HG03280 (cell line): Measurements from ENCODE around the gene OCA2.

Experiments used
- ATAC-seq: cut with Tn5 transposase; IDR thresholded peaks from one replicate; pipeline ENCODE4 v1.9.1; 2021; ENCODE audit warnings: mild to moderate bottlenecking, moderate library complexity; ENCODE audit not compliant: unreplicated experiment

Gene OCA2

DNA sequence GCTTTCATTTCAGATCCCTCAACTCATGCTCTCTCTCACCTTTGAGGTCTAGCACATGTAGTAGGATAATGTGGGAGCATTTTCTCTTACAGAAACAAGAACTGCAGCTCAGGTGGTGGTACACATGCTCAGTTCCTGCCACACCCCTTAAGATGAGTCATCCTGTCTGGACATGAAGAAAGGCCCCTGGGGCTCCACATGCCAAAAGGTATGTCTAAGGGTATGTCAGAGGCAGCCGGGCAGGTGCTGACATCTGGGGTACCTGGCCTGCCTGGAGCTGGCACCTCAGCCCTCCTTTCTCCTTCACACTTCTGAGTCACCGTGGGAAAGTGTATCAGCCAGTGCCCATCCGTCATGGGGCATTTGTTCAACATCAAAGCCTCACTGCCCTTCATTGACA, 209.9 kb downstream of the OCA2 start:
- ATAC-seq = no peak

DNA sequence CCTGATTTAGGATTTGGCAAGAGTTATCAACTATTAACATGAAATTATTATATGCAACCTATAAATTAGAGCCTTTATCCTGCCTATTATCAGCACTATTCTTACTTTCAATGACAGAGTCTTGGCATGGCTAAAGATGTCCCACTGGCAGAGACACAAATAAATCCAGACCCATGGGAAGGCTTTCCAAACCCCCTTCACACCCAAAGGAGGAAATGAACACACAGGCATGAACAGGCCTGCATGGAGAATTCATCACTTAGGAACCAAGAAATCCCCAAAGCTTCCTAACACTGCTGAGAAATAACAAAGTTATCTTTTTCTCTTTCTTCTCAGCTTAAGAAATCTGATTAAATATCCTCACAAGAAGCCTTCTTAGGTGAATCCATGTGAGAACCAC, 213.9 kb downstream of the OCA2 start:
- no peak for ATAC-seq

DNA sequence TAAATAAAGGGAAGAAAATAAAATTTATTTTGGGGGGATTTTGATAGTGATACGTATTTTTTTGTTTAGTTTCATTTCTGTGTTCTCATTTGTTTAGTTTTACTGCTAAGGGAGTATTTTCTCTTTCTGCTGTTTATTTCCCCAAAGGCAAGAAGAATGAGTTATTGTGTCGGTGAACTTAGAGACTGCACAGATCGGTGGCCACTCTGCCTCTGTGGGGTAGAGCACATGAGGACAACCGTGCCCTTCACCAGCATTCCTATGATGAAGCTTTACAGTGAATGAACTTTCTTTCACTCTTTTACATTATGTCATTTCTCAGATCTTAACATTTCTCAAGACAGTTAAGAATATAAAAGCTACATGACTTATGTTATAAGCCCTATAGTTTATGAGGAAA, 214.4 kb downstream of the OCA2 start:
- ATAC-seq = no peak

DNA sequence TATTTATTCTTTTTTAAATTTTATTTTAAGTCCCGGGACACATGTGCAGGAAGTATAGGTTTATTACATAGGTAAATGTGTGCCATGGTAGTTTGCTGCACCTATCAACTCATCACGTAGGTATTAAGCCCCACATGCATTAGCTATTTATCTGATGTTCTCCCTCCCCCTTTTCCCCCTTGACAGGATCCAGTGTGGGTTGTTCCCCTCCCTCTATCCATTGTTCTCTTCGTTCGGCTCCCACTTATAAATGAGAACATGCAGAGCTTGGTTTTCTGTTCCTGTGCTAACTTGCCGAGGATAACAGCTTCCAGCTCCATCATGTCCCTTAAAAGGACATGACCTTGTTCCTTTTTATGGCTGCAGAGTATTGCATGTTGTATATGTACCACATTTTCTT, 220.3 kb downstream of the OCA2 start:
- ATAC-seq = no peak

DNA sequence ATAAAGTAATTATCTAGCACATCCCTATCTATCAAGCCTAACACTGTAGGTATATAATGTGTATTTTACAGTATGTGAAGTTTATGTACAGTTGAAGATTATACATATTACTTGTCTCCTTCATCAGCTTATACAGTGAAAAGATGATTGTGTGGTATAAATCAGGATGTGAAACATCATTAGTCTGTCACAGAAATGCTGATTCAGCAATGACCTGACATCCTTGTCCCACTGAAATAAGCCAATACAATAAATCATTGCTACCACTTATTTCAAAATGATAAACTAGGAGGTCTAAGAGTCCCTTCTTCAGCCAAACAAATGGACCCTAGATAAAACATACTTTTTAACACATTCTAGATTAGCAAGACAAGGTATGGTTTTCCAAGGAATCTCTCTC, 225.3 kb downstream of the OCA2 start:
- ATAC-seq = no peak

DNA sequence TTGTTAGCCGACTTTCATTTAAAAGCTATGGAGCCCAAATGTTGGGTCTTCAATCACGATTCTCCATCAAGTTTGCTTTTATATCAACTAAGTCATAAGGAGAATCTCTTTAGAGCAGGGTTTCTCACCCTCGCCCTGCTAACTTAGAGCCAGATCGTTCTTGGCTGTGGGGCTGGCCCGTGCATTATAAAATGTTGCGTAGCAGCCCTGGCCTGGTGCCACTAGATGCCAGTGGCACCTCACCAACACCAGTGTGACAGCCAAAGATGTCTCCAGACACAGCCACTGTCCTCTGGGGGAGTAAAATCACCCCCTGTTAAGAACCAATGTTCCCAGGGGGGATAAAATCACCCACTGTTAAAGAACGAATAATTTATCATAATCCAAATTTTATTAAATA, 226.1 kb downstream of the OCA2 start:
- ATAC-seq = no peak

DNA sequence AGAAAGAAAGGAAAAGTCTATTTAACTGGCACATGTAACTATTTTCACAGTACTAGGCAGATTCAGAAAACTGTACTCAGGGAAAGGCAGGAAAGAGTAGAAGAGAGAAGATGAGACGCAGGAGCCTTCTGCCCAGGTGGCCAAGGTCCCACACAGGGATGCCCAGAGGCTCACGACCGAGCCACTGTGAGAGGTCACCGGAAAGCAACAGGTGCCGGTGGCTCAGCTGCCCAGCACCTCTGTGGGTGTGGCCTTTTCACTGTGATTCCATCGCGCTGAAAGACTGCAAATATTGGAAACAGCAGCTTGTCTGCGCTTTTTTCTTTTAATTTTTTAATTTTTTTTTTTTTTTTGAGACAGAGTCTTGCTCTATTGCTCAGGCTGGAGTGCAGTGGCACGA, 226.8 kb downstream of the OCA2 start:
- ATAC-seq = no peak

DNA sequence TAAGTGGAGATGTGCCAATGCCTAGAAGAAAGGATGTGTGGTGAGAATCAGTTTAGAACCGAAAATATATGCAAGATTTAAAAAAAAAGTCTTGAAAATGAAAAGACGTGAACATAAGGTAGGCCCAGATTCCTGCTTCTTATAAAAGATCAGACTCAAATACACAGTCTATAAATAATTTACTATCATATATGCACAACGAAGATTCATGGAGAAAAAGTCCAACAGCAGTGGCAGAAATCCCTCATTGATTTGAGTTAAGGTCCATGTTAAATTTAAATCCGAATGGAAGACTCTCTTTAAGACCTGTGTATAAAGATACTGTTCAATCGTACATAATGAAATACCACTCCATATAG, 227.2 kb downstream of the OCA2 start:
- ATAC-seq = no peak

DNA sequence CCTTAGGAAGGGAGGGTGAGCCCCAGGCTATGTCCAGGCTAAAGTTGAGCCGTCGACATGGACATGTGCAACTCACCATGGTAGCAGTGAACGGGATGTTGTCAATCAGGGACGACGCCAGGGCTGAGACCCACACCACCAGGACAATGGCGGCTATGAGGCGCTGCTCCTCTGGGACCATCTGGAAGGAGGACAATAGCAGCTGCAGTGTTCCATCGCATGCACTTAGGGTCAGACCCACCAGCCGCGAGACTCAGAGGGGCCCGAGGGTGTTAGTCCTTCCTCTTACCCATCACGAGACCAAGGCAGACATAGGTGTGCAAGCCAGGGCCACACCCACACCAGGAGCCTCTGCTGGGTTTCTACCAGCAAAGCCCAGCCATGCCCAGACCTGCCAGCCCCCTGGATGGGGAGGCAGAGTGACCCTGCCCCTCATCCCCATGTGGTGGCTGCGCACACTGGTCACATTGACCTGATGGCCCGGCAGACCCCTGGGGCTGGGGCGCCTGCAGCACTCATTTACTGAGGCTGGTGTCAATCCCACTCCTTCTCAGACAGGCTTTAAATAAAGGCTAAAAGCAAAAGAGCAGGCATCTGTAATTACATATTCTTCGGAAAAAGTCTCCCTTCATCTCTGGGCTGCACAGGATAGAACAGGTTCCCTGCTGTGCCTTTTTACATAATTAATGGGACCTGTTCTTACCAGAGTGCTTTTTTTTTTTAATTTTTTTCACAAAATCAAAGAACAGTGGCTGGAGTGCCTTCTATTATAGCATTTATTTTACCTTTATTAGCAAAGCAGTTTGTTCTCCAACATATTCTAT, 227.8 kb downstream of the OCA2 start:
- ATAC-seq = no peak

DNA sequence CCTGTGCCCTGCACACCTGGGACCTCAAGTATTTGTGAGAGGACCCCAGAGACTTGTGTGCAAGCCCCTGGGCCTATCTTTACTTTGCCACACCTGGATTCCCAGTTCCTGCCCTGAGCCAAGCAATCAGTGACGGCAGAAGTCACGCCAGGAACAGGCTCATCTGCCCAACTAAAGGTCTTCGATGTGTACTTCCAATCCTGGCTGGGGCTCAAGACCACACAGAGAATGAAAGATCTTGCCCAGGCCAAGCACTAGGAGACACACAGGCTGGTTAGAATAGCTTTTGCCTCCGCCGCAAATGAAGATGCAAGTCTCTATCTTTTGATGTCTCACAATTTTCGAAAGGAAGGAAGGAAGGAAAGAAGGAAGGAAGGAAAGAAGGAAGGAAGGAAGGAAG, 228.8 kb downstream of the OCA2 start:
- ATAC-seq = no peak

DNA sequence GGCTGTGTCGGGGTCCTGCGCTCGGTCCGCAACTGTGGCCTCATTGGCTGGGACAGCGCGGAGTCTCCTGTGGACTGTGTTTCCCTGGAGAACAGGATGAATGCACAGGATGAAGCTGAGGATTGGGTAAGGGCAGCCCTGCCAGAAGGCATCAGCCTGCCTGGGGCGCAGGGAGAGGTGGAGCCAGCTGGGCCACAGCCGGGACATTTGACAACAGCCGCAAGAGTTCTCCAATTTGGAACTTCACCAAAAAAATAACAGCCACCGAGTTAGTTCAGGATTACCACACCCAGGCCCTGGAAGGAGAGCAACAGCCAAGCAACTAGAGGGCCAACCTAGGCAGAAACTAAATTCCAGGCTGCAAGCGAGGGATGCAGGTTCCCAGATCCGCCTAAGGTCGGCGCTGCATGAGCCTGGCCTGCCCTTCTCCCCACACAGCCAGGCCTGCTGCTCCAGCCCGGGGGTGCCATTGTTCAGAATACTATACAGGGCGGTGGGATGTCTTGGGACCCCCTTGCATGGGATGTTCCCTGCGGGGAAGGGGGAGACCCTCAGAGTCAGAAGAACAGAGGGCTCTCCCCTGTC, 229.3 kb downstream of the OCA2 start:
- ATAC-seq = no peak

DNA sequence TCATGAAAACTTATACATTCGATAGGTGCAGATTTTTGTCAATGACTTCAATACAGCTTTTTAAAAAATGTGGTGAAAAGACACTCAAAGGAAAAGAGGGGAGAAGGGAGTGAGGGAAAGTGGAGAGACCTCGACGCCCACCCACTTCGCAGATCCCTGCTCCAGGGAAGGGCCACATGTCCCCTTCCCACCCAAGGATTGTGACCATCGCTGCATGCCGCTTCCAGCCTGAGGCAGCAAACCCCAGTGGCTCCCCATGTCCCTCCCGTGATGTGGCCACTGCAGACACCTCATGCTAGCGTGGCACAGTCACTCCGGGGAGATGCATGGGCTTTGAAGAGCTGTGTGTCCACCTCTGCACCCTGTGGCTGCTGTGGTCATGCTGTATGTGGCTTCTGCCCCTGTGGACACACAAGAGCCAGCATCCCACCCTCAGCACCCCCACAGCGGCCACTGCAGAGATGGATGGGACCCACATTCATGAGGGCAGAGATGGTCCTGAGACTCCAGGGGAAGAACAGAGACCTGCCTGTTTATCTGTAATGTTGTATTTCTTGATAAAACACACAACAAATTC, 230.2 kb downstream of the OCA2 start:
- no peak for ATAC-seq

DNA sequence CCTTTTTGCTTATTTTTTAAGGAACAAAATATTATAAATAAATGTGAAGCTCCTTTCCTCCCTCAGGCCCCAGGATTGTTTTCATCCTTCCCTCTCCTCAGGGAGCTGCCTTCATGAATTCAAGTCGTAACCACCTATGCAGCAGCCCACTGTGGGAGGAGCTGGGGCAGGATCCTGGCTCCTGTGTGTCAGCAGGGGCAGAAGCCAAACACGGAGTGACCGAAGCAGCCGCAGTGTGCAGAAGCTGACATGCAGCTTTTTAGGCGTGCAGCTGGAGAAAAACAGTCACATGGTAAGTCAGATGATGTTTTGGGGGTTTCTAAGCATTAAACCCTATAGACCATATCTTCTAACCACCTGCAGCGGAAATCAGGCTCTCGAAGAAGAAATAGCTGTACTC, 231.3 kb downstream of the OCA2 start:
- ATAC-seq = no peak

DNA sequence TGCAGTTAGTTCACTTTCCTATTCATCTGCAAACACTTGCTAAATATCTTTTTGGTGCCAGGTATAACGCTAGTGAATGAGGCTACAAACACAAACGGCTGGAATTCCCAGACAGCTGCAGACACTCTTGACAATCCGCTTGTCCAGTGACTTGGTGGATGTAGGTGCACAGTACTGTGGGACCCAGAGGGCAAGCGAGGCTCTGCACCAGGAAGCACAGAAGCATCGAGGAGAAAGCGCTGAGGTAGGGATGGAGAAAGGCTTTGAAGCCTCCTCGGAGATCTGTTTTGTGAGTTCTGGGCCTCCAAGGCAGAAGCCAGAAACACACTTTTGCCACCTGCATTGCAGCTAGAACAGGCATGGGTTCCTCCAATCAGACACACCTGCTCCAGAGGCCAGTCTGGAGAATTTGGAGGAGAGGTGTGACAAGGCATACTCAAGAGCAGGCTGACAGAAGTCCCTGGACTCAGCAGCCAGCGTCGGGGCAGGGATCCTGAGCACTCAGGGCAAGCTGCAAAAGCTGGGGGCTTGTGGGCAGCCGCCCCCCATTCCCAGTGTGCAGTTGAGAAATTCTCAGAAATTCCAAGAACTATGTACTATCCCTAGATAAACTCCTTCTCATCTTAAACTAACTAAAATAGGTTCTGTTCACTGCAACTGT, 232.5 kb downstream of the OCA2 start:
- no peak for ATAC-seq

DNA sequence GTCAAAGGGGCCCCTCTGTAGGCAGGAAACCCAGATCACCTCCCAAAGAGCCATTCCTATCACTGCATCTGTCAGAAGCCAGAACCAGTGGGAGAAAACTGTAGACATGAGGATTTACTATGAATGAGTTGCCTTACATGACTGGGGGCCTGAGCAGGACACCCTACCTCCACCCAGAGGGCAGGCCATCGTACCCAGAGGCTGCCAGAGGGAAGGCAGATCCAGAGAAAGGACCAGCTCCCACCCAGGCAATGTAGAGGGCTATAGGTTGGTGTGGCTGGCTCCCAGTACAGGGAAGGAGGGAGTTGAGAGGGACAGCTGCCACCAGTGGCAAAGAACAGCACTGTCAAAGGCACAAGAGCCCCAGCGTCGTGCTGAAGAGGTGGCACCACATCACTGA, 233.2 kb downstream of the OCA2 start:
- no peak for ATAC-seq

DNA sequence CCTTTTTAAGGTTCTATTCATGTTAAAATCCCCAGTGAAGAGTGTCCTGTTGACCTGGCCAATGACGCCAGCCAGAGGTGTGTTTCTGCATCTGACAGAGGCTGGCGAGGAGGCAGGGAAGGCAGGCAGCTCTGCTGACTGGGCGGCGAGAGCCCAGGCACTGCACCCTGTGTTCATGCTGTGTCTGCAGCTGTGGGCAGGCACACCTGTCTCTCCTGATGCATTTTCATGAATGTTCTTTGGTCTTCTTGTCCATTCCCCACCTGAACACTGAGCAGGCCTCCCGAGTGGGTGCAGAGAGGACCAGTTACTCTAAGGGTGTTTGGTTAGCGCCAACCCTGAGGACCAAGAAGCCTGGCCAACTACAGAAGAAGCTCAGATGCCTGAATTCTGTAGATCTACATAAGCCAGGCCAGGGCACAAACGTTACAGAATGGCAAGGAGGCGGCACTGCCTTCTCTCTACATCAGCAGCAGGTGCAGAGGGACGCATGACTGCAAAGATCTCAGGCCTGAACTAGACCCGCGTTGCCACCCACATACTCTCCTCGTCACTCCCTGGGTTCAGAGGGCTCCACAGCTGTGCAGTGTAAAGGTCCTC, 233.7 kb downstream of the OCA2 start:
- no peak for ATAC-seq

DNA sequence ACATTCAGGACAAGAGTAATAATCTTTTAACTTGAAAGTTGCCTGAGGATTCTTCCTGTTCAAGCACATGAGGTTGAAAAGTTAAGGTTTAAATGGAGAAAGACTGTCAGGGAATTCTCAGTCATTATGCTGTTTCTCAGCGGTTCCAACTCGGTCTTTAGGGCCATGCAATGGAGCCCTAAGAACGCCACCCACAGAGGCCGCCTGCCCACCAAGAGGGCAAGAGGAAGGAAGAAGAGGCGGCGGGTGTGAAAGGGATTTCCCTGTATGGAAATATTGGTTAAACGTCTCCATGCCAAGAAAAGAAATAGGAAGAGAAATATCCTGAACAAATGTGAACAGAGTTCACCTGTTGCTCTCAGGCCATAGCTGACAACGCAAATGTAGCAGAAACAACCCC, 234.4 kb downstream of the OCA2 start:
- ATAC-seq = no peak

DNA sequence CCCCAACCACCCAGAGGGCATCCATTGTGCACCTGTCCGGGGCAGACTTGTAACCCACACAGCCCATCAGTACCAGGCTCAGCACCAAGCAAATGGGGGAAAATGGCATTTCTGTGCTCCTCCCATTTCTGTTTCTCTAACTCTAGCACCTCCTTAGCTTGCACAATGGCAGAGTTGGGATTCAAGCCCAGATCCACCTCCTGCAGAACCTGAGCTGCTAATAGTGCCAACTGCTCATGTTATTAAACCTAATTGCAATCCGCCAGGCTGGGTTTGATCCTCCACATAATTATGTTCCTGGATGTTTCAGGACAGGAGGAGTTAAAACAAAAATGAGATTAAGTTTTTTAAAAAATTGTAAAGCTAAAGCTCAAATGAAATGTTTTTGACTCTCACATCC, 235.0 kb downstream of the OCA2 start:
- ATAC-seq = no peak

DNA sequence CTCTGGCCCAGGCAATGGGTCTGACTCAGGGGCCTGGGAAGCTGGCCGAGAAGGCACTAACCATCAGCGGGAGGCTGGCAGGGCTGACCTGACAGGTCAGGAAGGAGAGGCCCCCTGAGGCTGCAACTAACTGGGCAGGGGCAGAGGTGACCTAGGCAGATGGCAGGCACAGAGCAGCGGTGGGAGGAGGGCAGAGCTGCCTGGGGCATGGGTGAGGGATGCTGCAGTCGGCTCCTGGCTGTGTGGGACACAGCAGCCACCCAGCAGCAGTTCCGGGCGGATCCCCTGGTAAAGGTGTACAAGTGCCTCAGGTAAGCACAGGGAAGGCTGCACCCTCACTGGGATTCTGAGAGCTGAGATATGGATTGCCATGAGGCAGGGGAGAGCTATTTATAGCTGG, 236.1 kb downstream of the OCA2 start:
- ATAC-seq = no peak

DNA sequence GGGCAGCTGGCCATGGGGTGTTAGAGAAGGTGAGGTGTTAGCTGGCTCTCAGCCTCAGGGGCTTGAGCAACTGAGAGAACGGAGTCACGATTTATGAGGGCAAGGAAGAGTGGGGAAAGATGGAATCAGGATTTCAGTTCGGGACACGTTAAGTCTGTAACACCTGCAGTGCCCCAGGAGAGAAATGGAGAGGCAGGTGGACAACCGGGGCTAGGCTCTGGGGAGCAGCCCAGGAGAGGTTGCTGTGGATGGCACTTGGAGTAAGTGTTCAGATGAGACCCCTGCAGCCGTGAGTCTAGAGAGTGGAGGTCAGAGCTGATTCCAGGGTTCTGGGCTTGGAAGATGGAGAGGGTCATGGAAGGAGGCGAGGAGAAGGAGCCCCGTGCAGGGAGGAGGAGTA, 237.9 kb downstream of the OCA2 start:
- no peak for ATAC-seq

DNA sequence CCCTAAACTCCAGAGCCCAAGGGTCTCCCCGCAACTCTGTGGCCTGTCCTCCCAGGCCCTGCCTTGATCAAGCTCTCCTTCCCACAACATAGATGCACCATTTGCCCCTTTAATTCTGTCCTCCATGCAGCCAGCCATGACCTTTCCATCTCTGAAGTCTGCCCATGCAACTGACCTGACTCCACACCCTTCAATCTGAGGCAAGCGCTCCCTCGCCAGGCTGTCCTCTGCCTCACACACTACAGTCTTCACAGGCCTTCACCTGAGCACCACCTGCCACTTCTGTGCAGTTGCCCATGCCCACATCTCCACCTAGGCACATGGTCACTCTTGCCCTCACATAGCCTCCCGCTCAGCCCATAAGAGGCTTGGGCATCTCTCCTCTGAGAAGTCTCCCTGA, 244.0 kb downstream of the OCA2 start:
- no peak for ATAC-seq

DNA sequence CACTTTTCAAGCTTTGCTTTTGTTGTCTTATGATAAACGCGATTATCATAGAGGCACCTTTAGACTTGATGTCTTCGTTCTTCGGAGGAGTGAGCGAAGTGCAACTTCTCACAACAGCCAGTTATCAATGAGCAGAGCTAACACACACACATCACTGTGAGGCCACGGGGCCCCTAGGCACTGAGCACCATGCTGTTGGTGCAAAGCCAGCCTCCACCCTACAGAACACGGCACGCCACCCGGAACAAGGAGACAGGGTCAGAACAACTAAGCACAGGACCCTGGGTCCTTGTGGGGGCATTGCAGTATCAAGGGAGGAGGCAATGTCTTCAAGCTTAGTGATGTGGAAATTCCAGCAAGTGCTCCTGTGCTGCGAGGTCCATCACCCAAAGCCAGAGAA, 244.5 kb downstream of the OCA2 start:
- no peak for ATAC-seq
